Germinal center (tissue), 1 donor: ENCODE measurements around the gene CYTIP.

Source experiments
- DNase-seq: peaks from one replicate; pipeline ENCODE4 v3.0.0; 2012; ENCODE audit warnings: mixed read lengths, low spot score

CYTIP gene

GRCh38 chr2:157443795-157444640 lies at the start of gene CYTIP:
TSS of gene CYTIP (minus strand) at chr2:157444089. CDS start at chr2:157444020, 69 bp downstream.
- DNase-seq = peak; percentile 54

- DNase-seq = peak; percentile 52
These were observed 48.4 kb upstream of the CYTIP start for GRCh38 chr2:157492189-157492773.

GRCh38 chr2:157489983-157490382 lies 46.1 kb upstream of the CYTIP start:
- no peak for DNase-seq

GRCh38 chr2:157488877-157489276 lies 45.0 kb upstream of the CYTIP start:
- no peak for DNase-seq

GRCh38 chr2:157487747-157488146 lies 43.9 kb upstream of the CYTIP start:
- DNase-seq = no peak

GRCh38 chr2:157487271-157487610 lies 43.4 kb upstream of the CYTIP start:
- DNase-seq = no peak

- DNase-seq = no peak
These were observed 42.8 kb upstream of the CYTIP start for GRCh38 chr2:157486596-157487270.

- no peak for DNase-seq
These were observed 36.5 kb upstream of the CYTIP start for GRCh38 chr2:157480182-157480961.

GRCh38 chr2:157479081-157480027 lies 35.5 kb upstream of the CYTIP start:
- no peak for DNase-seq

- DNase-seq = no peak
These were observed 34.0 kb upstream of the CYTIP start for GRCh38 chr2:157477919-157478318.

GRCh38 chr2:157476953-157477709 lies 33.2 kb upstream of the CYTIP start:
- no peak for DNase-seq

GRCh38 chr2:157475722-157476390 lies 32.0 kb upstream of the CYTIP start:
- DNase-seq = no peak

- DNase-seq = peak; percentile 14
These were observed 29.7 kb upstream of the CYTIP start for GRCh38 chr2:157473581-157473980.

GRCh38 chr2:157471078-157471477 lies 27.2 kb upstream of the CYTIP start:
- peak; percentile 8 for DNase-seq

GRCh38 chr2:157470321-157470720 lies 26.4 kb upstream of the CYTIP start:
- DNase-seq = peak; percentile 21

- DNase-seq = no peak
These were observed 25.8 kb upstream of the CYTIP start for GRCh38 chr2:157469726-157470125.

GRCh38 chr2:157468931-157469708 lies 25.2 kb upstream of the CYTIP start:
- DNase-seq = peak; percentile 56

GRCh38 chr2:157466764-157467163 lies 22.9 kb upstream of the CYTIP start:
- DNase-seq = no peak

- DNase-seq = no peak
These were observed 21.7 kb upstream of the CYTIP start for GRCh38 chr2:157465554-157465953.
